HG02678 (cell line): ENCODE measurements around the gene SCGB1D1.

ENCODE experiments used
- ATAC-seq: cut with Tn5 transposase; IDR thresholded peaks from one replicate; pipeline ENCODE4 v1.9.1; 2021; ENCODE audit warnings: mild to moderate bottlenecking, moderate library complexity; ENCODE audit not compliant: unreplicated experiment

SCGB1D1 gene

GRCh38 chr11:62221498-62221897 is 31.5 kb downstream of the SCGB1D1 start:
- ATAC-seq = no peak

- no peak for ATAC-seq
Measured at GRCh38 chr11:62223095-62223494, 33.1 kb downstream of the SCGB1D1 start.

GRCh38 chr11:62233730-62234129 is 43.7 kb downstream of the SCGB1D1 start:
- ATAC-seq = no peak

GRCh38 chr11:62236187-62236586 is 46.2 kb downstream of the SCGB1D1 start:
- no peak for ATAC-seq

- ATAC-seq = no peak
Measured at GRCh38 chr11:62237499-62237898, 47.5 kb downstream of the SCGB1D1 start.

GRCh38 chr11:62238151-62238550 is 48.1 kb downstream of the SCGB1D1 start:
- ATAC-seq = no peak

GRCh38 chr11:62241095-62241494 is 51.1 kb downstream of the SCGB1D1 start:
- no peak for ATAC-seq

- no peak for ATAC-seq
Measured at GRCh38 chr11:62242021-62242420, 52.0 kb downstream of the SCGB1D1 start, which contains the start of gene SCGB1D2. TSS of gene SCGB1D2 (plus strand) at chr11:62242239. CDS start at chr11:62242308, 69 bp downstream.
